GM21367 (cell line): ENCODE results near the gene TBX2.
"Not testable (repeated sequence)": the region's sequence is repeated elsewhere in the genome, so short reads cannot be mapped to it uniquely, and the experiment has no call there.

ENCODE experiments used
- ATAC-seq: cut with Tn5 transposase; IDR thresholded peaks from one replicate; pipeline ENCODE4 v1.9.1; 2021; ENCODE audit not compliant: unreplicated experiment

Gene TBX2

GRCh38 chr17:61399131-61400065 is at the start of gene TBX2:
TSS of gene TBX2 (plus strand) at chr17:61399843. CDS start at chr17:61400177, 334 bp downstream.
- no peak for ATAC-seq

- no peak for ATAC-seq
These were observed 47.8 kb upstream of the TBX2 start for GRCh38 chr17:61351745-61352407.

- no peak for ATAC-seq
These were observed 47.3 kb upstream of the TBX2 start for GRCh38 chr17:61352408-61352770.

- no peak for ATAC-seq
These were observed 46.7 kb upstream of the TBX2 start for GRCh38 chr17:61352781-61353491.

GRCh38 chr17:61353615-61354014 is 46.0 kb upstream of the TBX2 start:
- no peak for ATAC-seq

- no peak for ATAC-seq
These were observed 44.5 kb upstream of the TBX2 start for GRCh38 chr17:61354895-61355874.

GRCh38 chr17:61357061-61357460 is 42.6 kb upstream of the TBX2 start:
- ATAC-seq: not testable (repeated sequence)

GRCh38 chr17:61359513-61359912 is 40.1 kb upstream of the TBX2 start:
- ATAC-seq: not testable (repeated sequence)

GRCh38 chr17:61360318-61360943 is 39.2 kb upstream of the TBX2 start:
- ATAC-seq: no peak

- no peak for ATAC-seq
These were observed 38.6 kb upstream of the TBX2 start for GRCh38 chr17:61361084-61361483.

- no peak for ATAC-seq
These were observed 37.2 kb upstream of the TBX2 start for GRCh38 chr17:61362396-61362795.

GRCh38 chr17:61362852-61363600 is 36.6 kb upstream of the TBX2 start:
- no peak for ATAC-seq

GRCh38 chr17:61363601-61364462 is 35.8 kb upstream of the TBX2 start:
- ATAC-seq: no peak

- no peak for ATAC-seq
These were observed 35.2 kb upstream of the TBX2 start for GRCh38 chr17:61364463-61364846.

- ATAC-seq: no peak
These were observed 33.4 kb upstream of the TBX2 start for GRCh38 chr17:61366076-61366714.

GRCh38 chr17:61366715-61367413 is 32.8 kb upstream of the TBX2 start:
- no peak for ATAC-seq
